Natural killer cell (primary cell): ENCODE measurements around the gene CD2BP2. TPM values are rescaled to one million over a fixed set of nuclear protein-coding genes. Genes with fewer than 3 reads are reported as not detected.
A peak's percentile ranks its signal among the peaks of the same experiment; 100 is the strongest.

ENCODE experiments used
- ATAC-seq, 3 donors: fragments of 150-1000 bp in 2 of 3; fragments of 200-7000 bp in 1 of 3; cut with Tn5 transposase; 1 replicate in 1 of 3; 2 replicates in 2 of 3; pipeline ENCODE4 v1.10.0; 2021; ENCODE audit warnings: mild to moderate bottlenecking in 2 of 3, moderate library complexity in 2 of 3
- DNase-seq, 2 donors: peaks; one replicate each; pipeline versions ENCODE4 v3.0.0 to v3.0.0-alpha.2; 2013 to 2021; ENCODE audit warnings: mixed read lengths in 1 of 2
- H3K27ac ChIP-seq: one replicate; pipeline ENCODE4 v1.5.1; 2013; ENCODE audit warnings: mild to moderate bottlenecking, low read length
- H3K27me3 ChIP-seq: one replicate; pipeline ENCODE4 v1.6.1; 2013; ENCODE audit warnings: low read length; ENCODE audit not compliant: control insufficient read depth, insufficient read depth
- H3K36me3 ChIP-seq: one replicate; pipeline ENCODE4 v1.6.1; 2013; ENCODE audit warnings: low read length; ENCODE audit not compliant: control insufficient read depth, insufficient read depth
- H3K4me1 ChIP-seq: one replicate; pipeline ENCODE4 v1.6.1; 2013; ENCODE audit warnings: low read length; ENCODE audit not compliant: control insufficient read depth, insufficient read depth
- H3K4me3 ChIP-seq: one replicate; pipeline ENCODE4 v1.5.1; 2013; ENCODE audit warnings: low read length
- H3K9me3 ChIP-seq: one replicate; pipeline ENCODE4 v1.6.1; 2013; ENCODE audit warnings: low read length; ENCODE audit not compliant: control insufficient read depth, insufficient read depth
- H3K27ac Mint-ChIP-seq, 2 donors: one replicate each; pipeline ENCODE4 v1.8.0; 2022; ENCODE audit warnings: mild to moderate bottlenecking in 2 of 2, mixed read lengths in 2 of 2, moderate library complexity in 1 of 2
- H3K27me3 Mint-ChIP-seq, 2 donors: one replicate each; pipeline ENCODE4 v1.8.0; 2022; ENCODE audit warnings: low read depth in 2 of 2, mixed read lengths in 2 of 2
- H3K36me3 Mint-ChIP-seq: one replicate; pipeline ENCODE4 v1.8.0; 2022; ENCODE audit warnings: mixed read lengths
- H3K4me1 Mint-ChIP-seq, 2 donors: one replicate each; pipeline ENCODE4 v1.8.0; 2022; ENCODE audit warnings: mixed read lengths in 2 of 2
- H3K4me3 Mint-ChIP-seq: one replicate; pipeline ENCODE4 v1.8.0; 2022; ENCODE audit warnings: mild to moderate bottlenecking, moderate library complexity, mixed read lengths
- H3K9me3 Mint-ChIP-seq, 2 donors: one replicate each; pipeline ENCODE4 v1.8.0; 2022; ENCODE audit warnings: mixed read lengths in 2 of 2
- WGBS: methylation state at CpG from one replicate; pipeline ENCODE4 v1.1.7; 2013; ENCODE audit warnings: missing lambda C conversion rate; ENCODE audit not compliant: insufficient coverage; 5-methylcytosine and 5-hydroxymethylcytosine counted together
- intact Hi-C: fragments of 100-400 bp; cut with micrococcal nuclease; formaldehyde crosslinking; loops from one replicate; pipeline ENCODE4 v1.14.2; 2022
- total RNA-seq, 4 donors: library from RNA; stranded (reverse); fragments of 120-200 nt in 1 of 4; gene quantifications; one replicate each; pipeline versions ENCODE4 v1.2.3 to v1.2.4, GENCODE V29; 2013 to 2022
- TF ChIP-seq, protein P1 (sequence below): fragments of 200-600 bp; IDR thresholded peaks from one replicate; pipeline ENCODE4 v1.8.0; 2022; ENCODE audit warnings: antibody characterized with exemption

CD2BP2 gene
- total RNA-seq, 3 donors from 2014 or later (not counting 1 experiment from before 2014, with no cell fraction given): 79.5 to 104 (median 87.7) TPM

DNA sequence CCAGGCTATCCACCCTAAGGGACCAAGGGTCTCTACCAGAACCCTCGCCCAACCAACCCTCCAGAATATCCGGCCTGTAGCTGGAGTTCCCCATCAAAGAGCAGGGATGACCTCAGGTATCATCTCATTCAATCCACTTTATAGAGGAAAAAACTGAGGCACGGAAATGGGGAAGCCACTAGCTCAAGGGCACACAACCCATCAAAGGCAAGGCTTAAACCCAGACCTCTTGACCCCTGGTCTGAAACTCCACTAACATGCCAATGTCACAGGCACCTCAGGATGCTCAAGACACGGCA, 13.6 kb upstream of the CD2BP2 start:
- peaks cover 55 to 65% of the 10 kb centered on the region in 2 donors for H3K4me1 Mint-ChIP-seq
- peak overlapping the region; percentile 80 to 88 for H3K27ac Mint-ChIP-seq
- intact Hi-C loops: no loop called here
- peak overlapping the region; percentile 93 for H3K4me3 Mint-ChIP-seq
- 3% methylated on average over 4 of the region's 4 CpGs for WGBS
- Histone ChIP-seq H3K4me1 (peaks cover 35% of the 10 kb centered on the region), H3K27me3 (no peaks in the 10 kb centered on the region), H3K27ac (peak overlapping the region; percentile 25), H3K36me3 (peaks cover 13% of the 10 kb centered on the region), H3K9me3 (no peaks in the 10 kb centered on the region), H3K4me3 (peak overlapping the region; percentile 64)
- H3K27me3 Mint-ChIP-seq: peaks cover 0 to 3% of the 10 kb centered on the region in 2 donors
- TF ChIP-seq, protein P1, sequence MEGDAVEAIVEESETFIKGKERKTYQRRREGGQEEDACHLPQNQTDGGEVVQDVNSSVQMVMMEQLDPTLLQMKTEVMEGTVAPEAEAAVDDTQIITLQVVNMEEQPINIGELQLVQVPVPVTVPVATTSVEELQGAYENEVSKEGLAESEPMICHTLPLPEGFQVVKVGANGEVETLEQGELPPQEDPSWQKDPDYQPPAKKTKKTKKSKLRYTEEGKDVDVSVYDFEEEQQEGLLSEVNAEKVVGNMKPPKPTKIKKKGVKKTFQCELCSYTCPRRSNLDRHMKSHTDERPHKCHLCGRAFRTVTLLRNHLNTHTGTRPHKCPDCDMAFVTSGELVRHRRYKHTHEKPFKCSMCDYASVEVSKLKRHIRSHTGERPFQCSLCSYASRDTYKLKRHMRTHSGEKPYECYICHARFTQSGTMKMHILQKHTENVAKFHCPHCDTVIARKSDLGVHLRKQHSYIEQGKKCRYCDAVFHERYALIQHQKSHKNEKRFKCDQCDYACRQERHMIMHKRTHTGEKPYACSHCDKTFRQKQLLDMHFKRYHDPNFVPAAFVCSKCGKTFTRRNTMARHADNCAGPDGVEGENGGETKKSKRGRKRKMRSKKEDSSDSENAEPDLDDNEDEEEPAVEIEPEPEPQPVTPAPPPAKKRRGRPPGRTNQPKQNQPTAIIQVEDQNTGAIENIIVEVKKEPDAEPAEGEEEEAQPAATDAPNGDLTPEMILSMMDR: no peak
- DNase-seq (no peak), ATAC-seq (no peak)
- no peaks in the 10 kb centered on the region for H3K36me3 Mint-ChIP-seq
- H3K9me3 Mint-ChIP-seq: no peaks in the 10 kb centered on the region

DNA sequence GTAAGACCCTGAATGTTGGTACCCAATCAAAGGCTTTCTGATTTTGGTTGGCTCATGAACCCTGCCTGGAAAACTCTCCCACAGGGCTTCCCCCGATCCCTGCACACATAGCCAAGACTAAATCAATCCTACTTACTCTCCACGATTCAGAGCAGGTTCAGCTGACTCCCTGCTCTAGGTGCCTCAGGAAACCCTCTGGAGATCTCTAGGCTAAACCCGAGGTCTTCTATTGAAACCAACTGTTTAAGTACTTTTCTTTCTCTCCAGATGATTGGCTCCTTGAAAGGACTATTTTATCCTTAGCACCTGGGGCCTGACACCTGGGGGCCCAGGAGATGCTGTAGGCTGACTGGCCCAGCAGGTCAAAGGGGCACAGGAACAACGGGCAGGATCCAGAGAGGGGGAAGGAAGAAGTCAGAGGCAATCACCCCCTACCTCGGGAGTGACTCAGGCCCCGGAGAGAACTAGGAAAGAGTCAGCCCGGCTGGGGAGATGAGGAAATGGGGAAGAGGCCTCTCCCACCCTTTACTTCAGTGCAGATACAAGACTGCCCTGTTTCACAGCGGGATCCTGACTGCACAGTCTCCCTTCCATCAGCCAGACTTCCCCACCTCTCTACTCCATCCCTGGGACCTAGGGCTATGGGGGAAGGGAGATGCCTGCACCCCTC, 13.1 kb upstream of the CD2BP2 start:
- no peaks in the 10 kb centered on the region for H3K9me3 ChIP-seq
- Mint-ChIP-seq H3K27ac (peak overlapping the region; percentile 80 to 88), H3K27me3 (peaks cover 0 to 3% of the 10 kb centered on the region in 2 donors), H3K9me3 (no peaks in the 10 kb centered on the region), H3K36me3 (peaks cover 3% of the 10 kb centered on the region), H3K4me3 (peak overlapping the region; percentile 93), H3K4me1 (peaks cover 58 to 66% of the 10 kb centered on the region in 2 donors)
- ATAC-seq (no peak), DNase-seq (peak in 1 of 2 donors; percentile 19)
- peaks cover 35% of the 10 kb centered on the region for H3K4me1 ChIP-seq
- intact Hi-C loops: no loop called here
- peaks cover 17% of the 10 kb centered on the region for H3K36me3 ChIP-seq
- no peaks in the 10 kb centered on the region for H3K27me3 ChIP-seq
- peak overlapping the region; percentile 64 for H3K4me3 ChIP-seq
- H3K27ac ChIP-seq: no peak overlapping the region
- TF ChIP-seq, protein P1: no peak
- WGBS: 16% methylated on average over 5 of the region's 8 CpGs

DNA sequence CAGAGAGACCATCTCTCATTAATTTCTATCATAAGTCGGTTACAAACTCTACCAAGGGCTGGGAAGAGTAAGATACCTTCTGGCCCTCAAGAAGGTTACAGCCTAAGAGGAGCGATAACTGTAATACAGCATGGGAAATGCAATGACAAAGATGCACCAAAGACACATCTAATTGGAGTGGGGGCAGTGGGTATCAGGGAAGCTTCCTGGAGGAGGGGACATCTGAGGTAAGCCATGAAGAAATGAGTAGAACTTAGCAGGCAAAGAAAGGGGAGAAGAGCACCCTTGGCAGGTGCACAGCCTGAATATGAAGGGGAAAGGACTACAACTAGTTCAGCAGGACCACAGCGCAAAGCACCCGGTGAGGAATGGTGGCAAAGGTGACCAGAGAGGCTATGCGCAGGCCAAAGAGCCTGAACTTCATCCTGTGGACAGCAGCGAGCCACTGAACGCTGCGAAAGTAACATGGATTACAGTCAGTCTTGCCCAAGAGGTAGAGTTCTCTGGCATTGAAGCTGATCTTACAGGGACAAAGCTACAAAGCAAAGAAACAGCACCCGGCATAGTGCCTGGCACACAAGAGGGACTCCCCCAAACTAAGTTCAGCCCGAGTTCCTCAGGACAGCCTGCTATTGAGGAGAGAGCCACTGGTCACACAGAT, 12.4 kb upstream of the CD2BP2 start:
- Mint-ChIP-seq H3K27ac (peak overlapping the region; percentile 80 to 88), H3K27me3 (peaks cover 0 to 3% of the 10 kb centered on the region in 2 donors), H3K4me1 (peaks cover 63 to 65% of the 10 kb centered on the region in 2 donors), H3K9me3 (no peaks in the 10 kb centered on the region), H3K4me3 (peak overlapping the region; percentile 93), H3K36me3 (peaks cover 11% of the 10 kb centered on the region)
- TF ChIP-seq, protein P1: no peak
- DNase-seq: peak in 1 of 2 donors; percentile 3
- H3K9me3 ChIP-seq: no peaks in the 10 kb centered on the region
- H3K27ac ChIP-seq: no peak overlapping the region
- H3K36me3 ChIP-seq: peaks cover 22% of the 10 kb centered on the region
- intact Hi-C loops: no loop called here
- ATAC-seq: no peak
- H3K4me1 ChIP-seq: peaks cover 35% of the 10 kb centered on the region
- no peak overlapping the region for H3K4me3 ChIP-seq
- no peaks in the 10 kb centered on the region for H3K27me3 ChIP-seq
- WGBS: 87% methylated on average over 10 of the region's 10 CpGs
